Neural progenitor cell (in vitro differentiated cells): ENCODE results near the gene GMPPA. TPM values are rescaled to one million over a fixed set of nuclear protein-coding genes. Genes with fewer than 3 reads are reported as not detected.
A peak's percentile ranks its signal among the peaks of the same experiment; 100 is the strongest.

Experiments used
- DNase-seq: peaks from one replicate; pipeline ENCODE4 v3.0.0-alpha.2; 2016; ENCODE audit warnings: low spot score
- H2AFZ ChIP-seq: fragments of 200-600 bp; sonication (generic); replicated peaks from 2 replicates; pipeline ENCODE4 v1.6.1; 2016; ENCODE audit warnings: antibody characterized with exemption
- H3F3A ChIP-seq: fragments of 200-600 bp; sonication (generic); 2 replicates; pipeline ENCODE4 v1.6.1; 2016; ENCODE audit warnings: antibody characterized with exemption, low read depth
- H3K27ac ChIP-seq: fragments of 200-600 bp; sonication (generic); 2 replicates; pipeline ENCODE4 v1.5.1; 2016; ENCODE audit warnings: mild to moderate bottlenecking
- H3K27me3 ChIP-seq: fragments of 200-600 bp; sonication (generic); 2 replicates; pipeline ENCODE4 v1.6.1; 2016; ENCODE audit warnings: mild to moderate bottlenecking, moderate library complexity
- H3K36me3 ChIP-seq: fragments of 200-600 bp; sonication (generic); 2 replicates; pipeline ENCODE4 v1.5.1; 2016
- H3K4me1 ChIP-seq: fragments of 200-600 bp; sonication (generic); 2 replicates; pipeline ENCODE4 v1.6.1; 2016; ENCODE audit warnings: mixed run types
- H3K4me2 ChIP-seq: fragments of 200-600 bp; sonication (generic); 2 replicates; pipeline ENCODE4 v1.6.1; 2016
- H3K4me3 ChIP-seq: fragments of 200-600 bp; sonication (generic); 2 replicates; pipeline ENCODE4 v1.5.1; 2016
- H3K79me2 ChIP-seq: fragments of 200-600 bp; sonication (generic); 2 replicates; pipeline ENCODE4 v1.6.1; 2016; ENCODE audit warnings: low read depth
- H3K9ac ChIP-seq: fragments of 200-600 bp; sonication (generic); 2 replicates; pipeline ENCODE4 v1.6.1; 2016
- H3K9me3 ChIP-seq: fragments of 200-600 bp; sonication (generic); 2 replicates; pipeline ENCODE4 v1.5.1; 2016; ENCODE audit warnings: low read depth
- H4K20me1 ChIP-seq: fragments of 200-600 bp; sonication (generic); 2 replicates; pipeline ENCODE4 v1.6.1; 2016; ENCODE audit warnings: low read depth
- H3K27ac Mint-ChIP-seq: 3 replicates; pipeline ENCODE4 v1.8.0; 2021; ENCODE audit warnings: mixed read lengths
- H3K27me3 Mint-ChIP-seq: 2 replicates; pipeline ENCODE4 v1.8.0; 2022; ENCODE audit warnings: low read depth, mild to moderate bottlenecking, inconsistent platforms, moderate library complexity, mixed read lengths; ENCODE audit not compliant: insufficient read depth
- H3K36me3 Mint-ChIP-seq: 3 replicates; pipeline ENCODE4 v1.8.0; 2021; ENCODE audit warnings: mixed read lengths
- H3K4me1 Mint-ChIP-seq: 3 replicates; pipeline ENCODE4 v1.8.0; 2021; ENCODE audit warnings: mixed read lengths
- H3K4me3 Mint-ChIP-seq: 3 replicates; pipeline ENCODE4 v1.8.0; 2021; ENCODE audit warnings: mild to moderate bottlenecking, moderate library complexity, mixed read lengths
- H3K9me3 Mint-ChIP-seq: 3 replicates; pipeline ENCODE4 v1.8.0; 2020; ENCODE audit warnings: mixed read lengths
- EZH2 ChIP-seq: fragments of 200-600 bp; sonication (generic); IDR thresholded peaks from 2 replicates; pipeline ENCODE4 v1.6.1; 2017; ENCODE audit warnings: antibody characterized with exemption, mild to moderate bottlenecking, moderate library complexity
- EZH2phosphoT487 ChIP-seq: fragments of 200-600 bp; sonication (generic); IDR thresholded peaks from 2 replicates; pipeline ENCODE4 v1.6.1; 2017; ENCODE audit warnings: antibody characterized with exemption
- total RNA-seq: library from RNA; depleted of rRNA; stranded (reverse); fragments of >200 nt; gene quantifications from 2 replicates; pipeline ENCODE4 v1.2.3, GENCODE V29; 2015; ENCODE audit warnings: low replicate concordance
- TF ChIP-seq, protein P1 (sequence below): fragments of 200-600 bp; sonication (generic); IDR thresholded peaks from 2 replicates; pipeline ENCODE4 v1.5.1; 2017; ENCODE audit warnings: antibody characterized with exemption, mild to moderate bottlenecking

Gene GMPPA
- total RNA-seq, 1 donor from 2014 or later, result 49.3 TPM

DNA sequence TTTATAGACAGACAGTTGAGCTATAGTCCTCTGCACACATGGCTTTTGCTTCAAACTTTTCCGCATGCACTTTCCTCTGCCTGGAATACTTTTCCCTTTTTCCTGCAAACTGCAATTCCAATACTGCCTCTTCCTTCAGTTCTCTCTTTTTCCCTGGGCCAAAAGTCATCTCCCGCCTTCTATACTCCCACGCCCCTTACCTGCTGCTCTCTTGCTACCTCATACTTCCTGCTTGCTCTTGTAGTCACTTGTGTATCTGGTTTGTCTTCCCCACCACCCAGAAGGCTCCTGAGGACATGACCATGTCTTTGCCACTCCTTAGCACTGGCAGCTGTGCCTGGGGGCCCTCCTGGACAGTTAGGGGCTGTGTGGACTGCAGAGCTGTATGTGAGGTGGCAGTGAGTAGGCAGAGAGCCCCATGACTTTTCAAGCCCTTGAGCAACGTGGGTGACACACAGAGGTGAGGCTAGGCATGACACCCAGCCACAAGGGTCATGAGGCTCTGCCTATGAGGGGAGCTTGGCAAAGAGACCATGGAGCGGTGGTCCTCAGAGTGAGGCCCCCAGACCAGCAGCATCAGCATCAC is 40.8 kb upstream of the GMPPA start:
- Histone ChIP-seq H3K4me2 (no peak overlapping the region), H3F3A (peaks cover 17% of the 10 kb centered on the region), H3K4me3 (no peak overlapping the region), H3K79me2 (no peaks in the 10 kb centered on the region), H4K20me1 (no peaks in the 10 kb centered on the region), H3K27me3 (no peaks in the 10 kb centered on the region), H3K9me3 (no peaks in the 10 kb centered on the region), H2AFZ (no peak overlapping the region), H3K4me1 (peaks cover 40% of the 10 kb centered on the region), H3K27ac (no peak overlapping the region), H3K36me3 (no peaks in the 10 kb centered on the region), H3K9ac (no peak overlapping the region)
- peaks cover 47% of the 10 kb centered on the region for H3K4me1 Mint-ChIP-seq
- H3K36me3 Mint-ChIP-seq, result peaks cover 2% of the 10 kb centered on the region
- peak; percentile 37 for DNase-seq
- H3K27me3 Mint-ChIP-seq, result peaks cover 7% of the 10 kb centered on the region
- H3K4me3 Mint-ChIP-seq, result no peak overlapping the region
- no peaks in the 10 kb centered on the region for H3K9me3 Mint-ChIP-seq
- no peak overlapping the region for H3K27ac Mint-ChIP-seq
- TF ChIP-seq, protein P1, sequence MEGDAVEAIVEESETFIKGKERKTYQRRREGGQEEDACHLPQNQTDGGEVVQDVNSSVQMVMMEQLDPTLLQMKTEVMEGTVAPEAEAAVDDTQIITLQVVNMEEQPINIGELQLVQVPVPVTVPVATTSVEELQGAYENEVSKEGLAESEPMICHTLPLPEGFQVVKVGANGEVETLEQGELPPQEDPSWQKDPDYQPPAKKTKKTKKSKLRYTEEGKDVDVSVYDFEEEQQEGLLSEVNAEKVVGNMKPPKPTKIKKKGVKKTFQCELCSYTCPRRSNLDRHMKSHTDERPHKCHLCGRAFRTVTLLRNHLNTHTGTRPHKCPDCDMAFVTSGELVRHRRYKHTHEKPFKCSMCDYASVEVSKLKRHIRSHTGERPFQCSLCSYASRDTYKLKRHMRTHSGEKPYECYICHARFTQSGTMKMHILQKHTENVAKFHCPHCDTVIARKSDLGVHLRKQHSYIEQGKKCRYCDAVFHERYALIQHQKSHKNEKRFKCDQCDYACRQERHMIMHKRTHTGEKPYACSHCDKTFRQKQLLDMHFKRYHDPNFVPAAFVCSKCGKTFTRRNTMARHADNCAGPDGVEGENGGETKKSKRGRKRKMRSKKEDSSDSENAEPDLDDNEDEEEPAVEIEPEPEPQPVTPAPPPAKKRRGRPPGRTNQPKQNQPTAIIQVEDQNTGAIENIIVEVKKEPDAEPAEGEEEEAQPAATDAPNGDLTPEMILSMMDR, result peak; percentile 15
- TF ChIP-seq EZH2phosphoT487 (no peak), EZH2 (no peak)

DNA sequence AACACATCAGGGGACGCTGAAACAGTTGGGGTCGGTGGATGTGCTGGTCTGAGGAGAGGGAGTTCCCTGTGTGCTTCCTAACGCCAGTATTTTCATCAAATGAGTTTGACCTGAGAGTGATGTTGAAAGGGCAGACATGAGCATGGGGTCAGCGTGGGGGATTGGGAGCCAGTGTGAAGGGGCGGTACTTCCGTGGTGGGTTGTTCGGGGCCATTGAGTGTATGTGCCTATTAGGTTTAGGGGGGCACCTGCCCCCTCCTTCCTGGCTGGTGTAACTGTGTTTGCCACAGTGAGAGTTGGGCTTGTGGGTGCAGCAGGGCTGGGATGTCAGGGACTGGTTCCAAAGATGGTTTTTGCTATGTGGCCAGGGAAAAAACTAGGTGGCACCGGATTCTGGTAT is 39.7 kb upstream of the GMPPA start:
- H3K27ac Mint-ChIP-seq, result peak overlapping the region; percentile 19

DNA sequence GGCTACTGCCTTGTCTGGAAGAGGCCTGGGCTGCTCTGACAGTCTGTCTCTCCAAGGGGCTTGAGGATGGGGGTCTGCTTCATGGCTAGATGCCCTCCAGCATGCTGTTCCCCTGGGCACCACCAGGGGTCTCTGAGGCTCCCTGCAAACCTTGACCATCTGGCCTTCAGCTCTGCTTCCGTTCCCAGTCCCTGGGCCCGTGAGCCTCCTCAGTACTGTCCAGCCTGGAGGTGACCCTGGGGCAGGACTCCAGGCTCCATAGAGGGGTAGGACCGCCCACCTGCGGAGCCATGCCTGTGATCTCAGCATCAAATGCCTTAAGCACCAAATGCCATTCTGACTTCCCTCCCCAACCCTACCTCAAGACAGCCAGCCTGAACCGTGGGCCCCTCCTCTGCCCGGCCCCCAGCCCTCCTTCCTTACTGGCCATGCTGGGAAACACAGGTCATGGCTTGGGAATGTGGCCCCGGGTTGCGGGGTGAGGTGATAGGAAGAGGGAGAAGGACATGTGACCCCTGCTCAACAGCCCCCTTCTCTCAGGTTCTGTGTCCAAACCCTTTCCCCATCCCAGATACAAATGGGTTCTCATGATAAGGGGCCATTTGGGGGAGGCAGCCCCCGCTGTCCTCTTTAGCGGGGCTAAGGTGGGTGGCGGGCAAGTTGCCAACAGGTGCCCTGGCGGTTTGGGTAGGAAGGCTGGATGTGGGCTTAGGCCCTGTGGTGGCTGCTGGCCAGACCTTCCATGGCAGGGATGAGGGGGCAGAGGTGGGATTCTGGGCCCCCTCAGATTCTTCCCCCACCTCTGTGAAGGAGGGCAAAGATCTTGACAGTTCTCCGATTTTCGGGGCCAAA is 39.0 kb upstream of the GMPPA start:
- Mint-ChIP-seq H3K27me3 (peaks cover 6% of the 10 kb centered on the region), H3K36me3 (peaks cover 2% of the 10 kb centered on the region), H3K4me3 (peak overlapping the region; percentile 63), H3K4me1 (peaks cover 31% of the 10 kb centered on the region), H3K9me3 (no peaks in the 10 kb centered on the region), H3K27ac (peak overlapping the region; percentile 74)
- no peaks in the 10 kb centered on the region for H3K36me3 ChIP-seq
- H3K9me3 ChIP-seq, result no peaks in the 10 kb centered on the region
- H3K79me2 ChIP-seq, result no peaks in the 10 kb centered on the region
- H4K20me1 ChIP-seq, result no peaks in the 10 kb centered on the region
- peak overlapping the region; percentile 74 for H3K4me2 ChIP-seq
- peak; percentile 82 for DNase-seq
- peaks cover 29% of the 10 kb centered on the region for H3K4me1 ChIP-seq
- no peak overlapping the region for H3K9ac ChIP-seq
- TF ChIP-seq, protein P1, result peak; percentile 86
- no peak for TF ChIP-seq EZH2
- no peak overlapping the region for H3K27ac ChIP-seq
- no peak overlapping the region for H2AFZ ChIP-seq
- H3K4me3 ChIP-seq, result no peak overlapping the region
- peaks cover 17% of the 10 kb centered on the region for H3F3A ChIP-seq
- H3K27me3 ChIP-seq, result no peaks in the 10 kb centered on the region

More for the DNA sequence above, 39.7 kb upstream of the GMPPA start:
- H2AFZ ChIP-seq, result no peak overlapping the region
- H3K36me3 ChIP-seq, result no peaks in the 10 kb centered on the region
- H3K9me3 ChIP-seq, result no peaks in the 10 kb centered on the region
- no peak for DNase-seq
- H3K4me1 Mint-ChIP-seq, result peaks cover 37% of the 10 kb centered on the region
- no peak overlapping the region for H3K9ac ChIP-seq
- no peaks in the 10 kb centered on the region for H3K79me2 ChIP-seq
- no peaks in the 10 kb centered on the region for H3K27me3 ChIP-seq
- TF ChIP-seq EZH2 (no peak), EZH2phosphoT487 (no peak)
- TF ChIP-seq, protein P1, result no peak
- H3K36me3 Mint-ChIP-seq, result peaks cover 2% of the 10 kb centered on the region
- H3K4me1 ChIP-seq, result peaks cover 32% of the 10 kb centered on the region
- no peak overlapping the region for H3K4me3 ChIP-seq
- peaks cover 7% of the 10 kb centered on the region for H3K27me3 Mint-ChIP-seq
- no peak overlapping the region for H3K4me2 ChIP-seq
- H4K20me1 ChIP-seq, result no peaks in the 10 kb centered on the region
- H3K9me3 Mint-ChIP-seq, result no peaks in the 10 kb centered on the region
- H3K4me3 Mint-ChIP-seq, result peak overlapping the region; percentile 62
- H3F3A ChIP-seq, result peaks cover 17% of the 10 kb centered on the region
- no peak overlapping the region for H3K27ac ChIP-seq
